HepG2 (cell line): ENCODE results near the gene XIAP. TPM values are rescaled to one million over a fixed set of nuclear protein-coding genes. Genes with fewer than 3 reads are reported as not detected.

Experiments
- ATAC-seq: fragments of 200-7000 bp; cut with Tn5 transposase; 3 replicates; pipeline ENCODE4 v1.9.1; 2020; ENCODE audit warnings: mild to moderate bottlenecking, moderate library complexity
- BruUV-seq: library from RNA; stranded (reverse); fragments of 400-500 nt; replicated peaks from 2 replicates; lab custom pipeline; 2021; lab: Mats Ljungman, UMichigan
- CTCF ChIA-PET: fragments of 300-600 bp; formaldehyde crosslinking; extraction: SDS; loops from one replicate; lab custom pipeline; 2021; ENCODE audit warnings: low total read pairs, inconsistent platforms, low intra/inter-chr PET ratio; lab: Yijun Ruan, JAX
- POLR2A ChIA-PET: fragments of 350-600 bp; sonication (Branson Sonifier 250); formaldehyde crosslinking; loops from one replicate; lab custom pipeline; 2020; ENCODE audit warnings: antibody characterized with exemption, inconsistent platforms; lab: Yijun Ruan, JAX
- DNase-seq: peaks from one replicate; pipeline ENCODE4 v3.0.0-alpha.2; 2015; ENCODE audit warnings: low spot score
- FAIRE-seq: peaks from 3 replicates; lab custom pipeline; 2011; peaks lifted over from hg19 to GRCh38; lab: Jason Lieb, UNC
- H2AFZ ChIP-seq: one replicate; pipeline ENCODE4 v1.6.1; 2011; ENCODE audit warnings: low read length, inconsistent platforms
- H3K27ac ChIP-seq: fragments of 300-600 bp; 3 replicates; pipeline ENCODE4 v1.8.0; 2011; ENCODE audit warnings: mixed run types, mild to moderate bottlenecking, mixed read lengths, low read length, inconsistent platforms; ENCODE audit not compliant: insufficient read depth; ENCODE audit errors: extremely low read length
- H3K27me3 ChIP-seq, 2 experiments: fragments of 200-600 bp in 1 of 2; 2 replicates in 1 of 2; 3 replicates in 1 of 2; pipeline versions ENCODE4 v1.6.0 to v1.8.0; 2011; ENCODE audit warnings: low read length in 2 of 2, mild to moderate bottlenecking in 2 of 2, moderate library complexity in 2 of 2, inconsistent platforms in 1 of 2; ENCODE audit not compliant: insufficient read depth in 2 of 2, control insufficient read depth in 1 of 2
- H3K36me3 ChIP-seq, 2 experiments: fragments of 200-600 bp in 1 of 2; replicated peaks in 1 of 2; 2 replicates in 1 of 2; 3 replicates in 1 of 2; pipeline versions ENCODE4 v1.5.1 to v1.8.0; 2011; ENCODE audit warnings: low read length in 2 of 2, inconsistent platforms in 1 of 2; ENCODE audit not compliant: insufficient read depth in 2 of 2, control insufficient read depth in 1 of 2
- H3K4me1 ChIP-seq: 2 replicates; pipeline ENCODE4 v1.5.1; 2012; ENCODE audit warnings: low read length, inconsistent platforms; ENCODE audit not compliant: insufficient read depth
- H3K4me2 ChIP-seq: 2 replicates; pipeline ENCODE4 v1.6.0; 2011; ENCODE audit warnings: low read depth, low read length, inconsistent platforms
- H3K4me3 ChIP-seq, 3 experiments: fragments of 200-600 bp in 1 of 3; sonication (generic), shearing (Covaris generic) in 1 of 3; replicated peaks in 1 of 3; 2 replicates each; pipeline ENCODE4 v1.5.1; 2011 to 2016; ENCODE audit warnings: low read length in 3 of 3, inconsistent platforms in 2 of 3, low read depth in 2 of 3, mild to moderate bottlenecking in 2 of 3, control low read depth in 1 of 3, mixed read lengths in 1 of 3; ENCODE audit not compliant: insufficient read depth in 1 of 3
- H3K79me2 ChIP-seq: one replicate; pipeline ENCODE4 v1.6.1; 2011; ENCODE audit warnings: low read length, inconsistent platforms; ENCODE audit not compliant: insufficient read depth
- H3K9ac ChIP-seq: 2 replicates; pipeline ENCODE4 v1.6.0; 2011; ENCODE audit warnings: mild to moderate bottlenecking, low read depth, low read length, inconsistent platforms; ENCODE audit not compliant: insufficient read depth
- H3K9me3 ChIP-seq: 2 replicates; pipeline ENCODE4 v1.5.1; 2012; ENCODE audit warnings: mild to moderate bottlenecking, low read length
- H4K20me1 ChIP-seq: 2 replicates; pipeline ENCODE4 v1.6.0; 2011; ENCODE audit warnings: inconsistent platforms, mild to moderate bottlenecking, low read length, moderate library complexity; ENCODE audit not compliant: insufficient read depth
- ATF5 ChIP-seq: sonication (generic); formaldehyde crosslinking; IDR thresholded peaks from 2 replicates; pipeline ENCODE4 v1.4.0; 2020; ENCODE audit warnings: mild to moderate bottlenecking, low read depth, missing genetic modification reagents
- THAP11 ChIP-seq: IDR thresholded peaks from 2 replicates; pipeline ENCODE4 v1.6.1; 2016; ENCODE audit warnings: missing biosample characterization, missing genetic modification reagents
- ZBTB14 ChIP-seq: sonication (generic); formaldehyde crosslinking; IDR thresholded peaks from 2 replicates; pipeline ENCODE4 v1.4.0; 2020; ENCODE audit warnings: missing genetic modification reagents
- ZNF264 ChIP-seq: sonication (generic); formaldehyde crosslinking; IDR thresholded peaks from 2 replicates; pipeline ENCODE4 v1.4.0; 2020; ENCODE audit warnings: missing genetic modification reagents
- ZNF460 ChIP-seq: sonication (generic); formaldehyde crosslinking; IDR thresholded peaks from 2 replicates; pipeline ENCODE4 v1.5.1; 2020; ENCODE audit warnings: missing genetic modification reagents, mild to moderate bottlenecking, borderline replicate concordance
- ZNF660 ChIP-seq: sonication (generic); formaldehyde crosslinking; IDR thresholded peaks from 2 replicates; pipeline ENCODE4 v1.5.1; 2020; ENCODE audit warnings: mild to moderate bottlenecking, low read depth, missing genetic modification reagents, borderline replicate concordance
- ZNF777 ChIP-seq: sonication (generic); formaldehyde crosslinking; IDR thresholded peaks from 2 replicates; pipeline ENCODE4 v1.4.0; 2020; ENCODE audit warnings: missing genetic modification reagents
- WGBS: methylation state at CpG from one replicate; pipeline ENCODE4 v1.1.6; 2017; ENCODE audit warnings: low lambda C conversion rate; 5-methylcytosine and 5-hydroxymethylcytosine counted together
- in situ Hi-C: cut with HindIII; loops from 2 replicates; pipeline ENCODE4 v1.10.0; 2017; ENCODE audit warnings: low pct_unique_long_range_greater_than_20kb; ENCODE audit not compliant: extremely low pct_ligation_motif_present
- intact Hi-C: fragments of 100-400 bp; cut with micrococcal nuclease; formaldehyde crosslinking; loops from one replicate; pipeline ENCODE4 v1.10.0; 2022; ENCODE audit not compliant: unreplicated experiment
- polyA plus RNA-seq, 8 experiments: library from polyadenylated mRNA; depleted of rRNA in 3 of 8; stranded (reverse) in 7 of 8; unstranded in 1 of 8; fragments of >200 nt; fragmentation: Illumina TruSeq in 4 of 8; extraction: Trizol in 4 of 8; gene quantifications; 2 replicates each; pipeline versions ENCODE4 v1.2.1 to v1.2.3, GENCODE V29; 2011 to 2016; ENCODE audit warnings: low read depth in 4 of 8, missing spikeins in 1 of 8, mixed read lengths in 1 of 8; ENCODE audit not compliant: insufficient read depth in 1 of 8
- total RNA-seq, 5 experiments: library from RNA; depleted of rRNA; stranded (reverse); fragments of >200 nt; fragmentation: Illumina TruSeq; extraction: Trizol; gene quantifications; 2 replicates each; pipeline ENCODE4 v1.2.3, GENCODE V29; 2016; ENCODE audit warnings: low read depth in 1 of 5

The XIAP gene
- total and polyA plus RNA-seq, 2 of the 13 experiments (the other 11 are each of a cell fraction or from before 2014, with no cell fraction given): 12.9 to 29.5 TPM

- intact Hi-C loops (no loop called here), in situ Hi-C loops (no loop called here)
- Histone ChIP-seq H3K4me2 (no peak overlapping the region), H3K79me2 (peaks cover 1% of the 10 kb centered on the region), H3K9me3 (no peaks in the 10 kb centered on the region), H3K4me1 (peaks cover 7% of the 10 kb centered on the region), H3K9ac (no peak overlapping the region), H3K27me3 (no peaks in the 10 kb centered on the region), H4K20me1 (no peaks in the 10 kb centered on the region), H3K4me3 (no peak overlapping the region), H3K36me3 (peaks cover 0 to 7% of the 10 kb centered on the region in 2 experiments; a peak in 2 of 5 replicates), H2AFZ (no peak overlapping the region), H3K27ac (no peak overlapping the region)
- TF ChIP-seq ATF5 (CRISPR knock-in tag): no peak
- TF ChIP-seq ZNF264: no peak
- no peak for TF ChIP-seq ZNF777
- no peak for TF ChIP-seq THAP11 (CRISPR knock-in tag)
- TF ChIP-seq ZNF660 (CRISPR knock-in tag): no peak
- TF ChIP-seq ZBTB14: no peak
- TF ChIP-seq ZNF460 (CRISPR knock-in tag): no peak
- POLR2A ChIA-PET: no interaction called here
- DNase-seq (no peak), FAIRE-seq (no peak), ATAC-seq (no peak)
- CTCF ChIA-PET: no interaction called here
- BruUV-seq: no TSS peak
- 98% methylated on average over 3 of the region's 3 CpGs for WGBS
These were observed 22.5 kb downstream of the XIAP start for GRCh38 chrX:123882391-123882790.
